HCT116 (cell line): ENCODE data around the gene HTR7. TPM values are rescaled to one million over a fixed set of nuclear protein-coding genes. Genes with fewer than 3 reads are reported as not detected.

ENCODE experiments used
- ATAC-seq: fragments of 200-7000 bp; cut with Tn5 transposase; 2 replicates; pipeline ENCODE4 v1.9.1; 2020; ENCODE audit warnings: mild to moderate bottlenecking, moderate library complexity
- BruUV-seq: library from RNA; stranded (reverse); fragments of 400-500 nt; replicated peaks from 2 replicates; lab custom pipeline; 2021; lab: Mats Ljungman, UMichigan
- CTCF ChIA-PET: fragments of 300-600 bp; sonication (Branson Sonifier 250); formaldehyde crosslinking; loops from one replicate; lab custom pipeline; 2021; ENCODE audit warnings: antibody characterized with exemption; lab: Charles Lee
- POLR2A ChIA-PET: fragments of 300-600, 350-600 bp; sonication (Branson Sonifier 250); formaldehyde crosslinking; loops from one replicate; lab custom pipeline; 2021; ENCODE audit warnings: antibody characterized with exemption; lab: Charles Lee
- RAD21 ChIA-PET, 2 experiments: fragments of 300-600 bp; sonication (Branson Sonifier 250); formaldehyde crosslinking; loops; one replicate each; lab custom pipeline; 2023; ENCODE audit warnings: low total read pairs in 2 of 2; ENCODE audit not compliant: uncharacterized antibody in 2 of 2, unreplicated experiment in 2 of 2, low non-redundant PET in 1 of 2; lab: Charles Lee
- DNase-seq: peaks from one replicate; pipeline ENCODE4 v3.0.0-alpha.2; 2010; ENCODE audit warnings: low read depth, low spot score
- H2AFZ ChIP-seq: fragments of 200-600 bp; shearing (Covaris generic), sonication (generic); 2 replicates; pipeline ENCODE4 v1.6.1; 2017; ENCODE audit warnings: low read depth, mixed run types, mixed read lengths, antibody characterized with exemption, low read length; ENCODE audit not compliant: poor library complexity, severe bottlenecking
- H3K27ac ChIP-seq: 2 replicates; pipeline ENCODE4 v1.5.1; 2012; ENCODE audit warnings: low read depth, low read length
- H3K27me3 ChIP-seq: fragments of 200-600 bp; sonication (generic); 2 replicates; pipeline ENCODE4 v1.6.1; 2016; ENCODE audit warnings: mixed run types, low read length, mixed read lengths; ENCODE audit not compliant: insufficient read depth
- H3K36me3 ChIP-seq, 2 experiments: fragments of 200-500 bp in 1 of 2; fragments of 200-600 bp in 1 of 2; sonication (Bioruptor generic) in 1 of 2; sonication (generic) in 1 of 2; 2 replicates each; pipeline versions ENCODE4 v1.5.1 to v1.6.1; 2014 to 2016; ENCODE audit warnings: low read length in 2 of 2, inconsistent platforms in 1 of 2, mixed read lengths in 1 of 2, mixed run types in 1 of 2; ENCODE audit not compliant: insufficient read depth in 2 of 2, control insufficient read depth in 1 of 2
- H3K4me1 ChIP-seq, 2 experiments: fragments of 200-600 bp in 1 of 2; sonication (generic) in 1 of 2; 2 replicates each; pipeline versions ENCODE4 v1.5.1 to v1.6.1; 2012 to 2017; ENCODE audit warnings: low read length in 2 of 2, inconsistent platforms in 1 of 2, mild to moderate bottlenecking in 1 of 2, mixed read lengths in 1 of 2, mixed run types in 1 of 2, moderate library complexity in 1 of 2; ENCODE audit not compliant: insufficient read depth in 2 of 2, control insufficient read depth in 1 of 2
- H3K4me2 ChIP-seq: fragments of 200-600 bp; sonication (generic); 2 replicates; pipeline ENCODE4 v1.6.1; 2017; ENCODE audit warnings: mixed run types, low read length, mixed read lengths
- H3K4me3 ChIP-seq, 2 experiments: fragments of 200-600 bp in 1 of 2; sonication (generic) in 1 of 2; replicated peaks in 1 of 2; 2 replicates each; pipeline ENCODE4 v1.5.1; 2011 to 2016; ENCODE audit warnings: low read length in 2 of 2, control low read depth in 1 of 2, low read depth in 1 of 2, mild to moderate bottlenecking in 1 of 2, mixed read lengths in 1 of 2, mixed run types in 1 of 2
- H3K79me2 ChIP-seq: fragments of 200-600 bp; sonication (generic); 2 replicates; pipeline ENCODE4 v1.6.1; 2017; ENCODE audit warnings: mild to moderate bottlenecking, mixed run types, low read length, moderate library complexity, mixed read lengths; ENCODE audit not compliant: insufficient read depth
- H3K9ac ChIP-seq: fragments of 200-600 bp; sonication (generic); 2 replicates; pipeline ENCODE4 v1.6.1; 2016; ENCODE audit warnings: low read length, mixed read lengths
- H3K9me2 ChIP-seq: fragments of 200-600 bp; sonication (generic), shearing (Covaris generic); 2 replicates; pipeline ENCODE4 v1.6.1; 2017; ENCODE audit warnings: mixed run types, mild to moderate bottlenecking, moderate library complexity; ENCODE audit not compliant: insufficient read depth
- H3K9me3 ChIP-seq, 2 experiments: fragments of 200-500 bp in 1 of 2; fragments of 200-600 bp in 1 of 2; sonication (Bioruptor generic) in 1 of 2; sonication (generic) in 1 of 2; 2 replicates each; pipeline ENCODE4 v1.6.1; 2014 to 2017; ENCODE audit warnings: low read length in 2 of 2, mixed read lengths in 2 of 2, inconsistent platforms in 1 of 2, low read depth in 1 of 2, mild to moderate bottlenecking in 1 of 2, mixed run types in 1 of 2, moderate library complexity in 1 of 2; ENCODE audit not compliant: control insufficient read depth in 1 of 2, insufficient read depth in 1 of 2
- H4K20me1 ChIP-seq: fragments of 200-600 bp; sonication (generic), shearing (Covaris generic); 2 replicates; pipeline ENCODE4 v1.6.1; 2017; ENCODE audit warnings: mixed run types, mild to moderate bottlenecking, moderate library complexity; ENCODE audit not compliant: insufficient read depth
- CTCF ChIP-seq, 3 experiments: fragments of 200-600 bp in 1 of 3; sonication (generic) in 1 of 3; IDR thresholded peaks in 2 of 3; conservative IDR thresholded peaks in 1 of 3; 2 replicates each; pipeline ENCODE4 v1.5.1; 2012 to 2017; ENCODE audit warnings: low read depth in 2 of 3, low read length in 2 of 3, antibody characterized with exemption in 1 of 3, borderline replicate concordance in 1 of 3, control low read depth in 1 of 3, mild to moderate bottlenecking in 1 of 3, mixed read lengths in 1 of 3, mixed run types in 1 of 3, moderate library complexity in 1 of 3; ENCODE audit not compliant: insufficient read depth in 1 of 3
- FOSL1 ChIP-seq: IDR thresholded peaks from 2 replicates; pipeline ENCODE4 v1.6.1; 2012; ENCODE audit warnings: low read depth
- JUND ChIP-seq: IDR thresholded peaks from 2 replicates; pipeline ENCODE4 v1.6.1; 2012
- POLR2AphosphoS5 ChIP-seq: IDR thresholded peaks from 2 replicates; pipeline ENCODE4 v1.6.1; 2011; ENCODE audit warnings: mild to moderate bottlenecking, low read depth, low read length, moderate library complexity
- RAD21 ChIP-seq: IDR thresholded peaks from 2 replicates; pipeline ENCODE4 v1.6.1; 2012; ENCODE audit warnings: low read depth, mild to moderate bottlenecking
- YY1 ChIP-seq: IDR thresholded peaks from 2 replicates; pipeline ENCODE4 v1.6.1; 2011; ENCODE audit warnings: low read length, low read depth, moderate library complexity, mild to moderate bottlenecking; ENCODE audit not compliant: insufficient replicate concordance; ENCODE audit errors: extremely low read depth
- intact Hi-C: fragments of 100-400 bp; cut with micrococcal nuclease; formaldehyde crosslinking; loops from 2 replicates; pipeline ENCODE4 v1.10.0; 2022
- total RNA-seq: library from RNA; stranded (reverse); gene quantifications from one replicate; pipeline ENCODE4 v1.2.1, GENCODE V29; 2021; ENCODE audit not compliant: unreplicated experiment

HTR7 gene
- total RNA-seq, 1 experiment from 2014 or later, result 32.2 TPM

GRCh38 chr10:90787393-90788198 lies 70.2 kb downstream of the HTR7 start:
- H3K4me1 ChIP-seq, result no peaks in the 10 kb centered on the region
- H3K9me3 ChIP-seq, result no peaks in the 10 kb centered on the region
- TF ChIP-seq RAD21 (peak; percentile 72), YY1 (peak; percentile 81), POLR2AphosphoS5 (no peak), CTCF (IDR thresholded peaks at IDR 0.05 in 2 of 3, conservative IDR thresholded peaks at IDR 0.05 in 1 of 3; ENCODE audit: borderline replicate concordance in 1 of 3, insufficient read depth in 1 of 3, low read depth in 2 of 3, low read length in 2 of 3) (peak; percentile 48 to 89 (median 88); a peak in 5 of 6 replicates)
- peaks cover 87% of the 10 kb centered on the region for H3K79me2 ChIP-seq
- DNase-seq, result peak; percentile 27
- no peak overlapping the region for H3K4me3 ChIP-seq
- H3K9me2 ChIP-seq, result no peaks in the 10 kb centered on the region
- POLR2A ChIA-PET, result no interaction called here
- CTCF ChIA-PET, result interaction anchor here (0.8 to 2.9 kb wide), 23 partner anchors 9 to 995 kb away, joined by 3 to 12 read pairs (median 4); partner anchors contain the start of gene HTR7
- no peak overlapping the region for H3K9ac ChIP-seq
- no peak overlapping the region for H2AFZ ChIP-seq
- ATAC-seq, result peak; percentile 86
- H3K36me3 ChIP-seq, result no peaks in the 10 kb centered on the region
- no peak overlapping the region for H3K4me2 ChIP-seq
- no peaks in the 10 kb centered on the region for H3K27me3 ChIP-seq
- intact Hi-C loops, result loop anchor here (1.0 kb wide), 2 partner anchors 36 to 994 kb away; no protein-coding TSS in a partner anchor
- RAD21 ChIA-PET, result no interaction called here
- BruUV-seq, result no TSS peak
- no peak overlapping the region for H3K27ac ChIP-seq
- H4K20me1 ChIP-seq, result no peaks in the 10 kb centered on the region

GRCh38 chr10:90785782-90786181 lies 72.1 kb downstream of the HTR7 start:
- no peak for TF ChIP-seq POLR2AphosphoS5
- no peak for TF ChIP-seq JUND
- no peak for TF ChIP-seq FOSL1
- ATAC-seq (no peak), DNase-seq (no peak)
- Histone ChIP-seq H3K27me3 (no peaks in the 10 kb centered on the region), H3K9me2 (no peaks in the 10 kb centered on the region), H3K9ac (no peak overlapping the region), H3K9me3 (no peaks in the 10 kb centered on the region), H3K4me1 (no peaks in the 10 kb centered on the region), H4K20me1 (no peaks in the 10 kb centered on the region), H3K4me3 (no peak overlapping the region), H3K4me2 (no peak overlapping the region), H3K36me3 (no peaks in the 10 kb centered on the region), H2AFZ (no peak overlapping the region), H3K27ac (no peak overlapping the region), H3K79me2 (peaks cover 89% of the 10 kb centered on the region)
- intact Hi-C loops, result no loop called here
- ChIA-PET RAD21 (no interaction called here), POLR2A (no interaction called here), CTCF (interaction anchor here (2.3 to 2.9 kb wide), 2 partner anchors 7 to 33 kb away, joined by 7 to 8 read pairs; no protein-coding TSS in a partner anchor)
- BruUV-seq, result no TSS peak
